IgD-negative memory B cell (primary cell): ENCODE results near the gene TMEM100. TPM values are rescaled to one million over a fixed set of nuclear protein-coding genes. Genes with fewer than 3 reads are reported as not detected.

Experiments used
- H3K27ac Mint-ChIP-seq, 3 donors: one replicate each; pipeline ENCODE4 v1.8.0; 2020 to 2022; ENCODE audit warnings: mild to moderate bottlenecking in 3 of 3, mixed read lengths in 3 of 3, moderate library complexity in 1 of 3
- H3K27me3 Mint-ChIP-seq: one replicate; pipeline ENCODE4 v1.8.0; 2021; ENCODE audit warnings: mixed read lengths
- H3K36me3 Mint-ChIP-seq: one replicate; pipeline ENCODE4 v1.8.0; 2020; ENCODE audit warnings: mild to moderate bottlenecking, mixed read lengths
- H3K4me1 Mint-ChIP-seq, 3 donors: one replicate each; pipeline ENCODE4 v1.8.0; 2020 to 2022; ENCODE audit warnings: mixed read lengths in 3 of 3, mild to moderate bottlenecking in 1 of 3
- H3K4me3 Mint-ChIP-seq, 4 donors: one replicate each; pipeline ENCODE4 v1.8.0; 2020 to 2022; ENCODE audit warnings: mild to moderate bottlenecking in 4 of 4, mixed read lengths in 4 of 4, moderate library complexity in 3 of 4
- H3K9me3 Mint-ChIP-seq, 3 donors: one replicate each; pipeline ENCODE4 v1.8.0; 2020 to 2021; ENCODE audit warnings: mixed read lengths in 3 of 3, mild to moderate bottlenecking in 1 of 3
- polyA plus RNA-seq: library from polyadenylated mRNA; unstranded; fragments of 300-500 nt; fragmentation: Illumina TruSeq; gene quantifications from one replicate; pipeline ENCODE4 v1.2.3, GENCODE V29; 2021

Gene TMEM100
- polyA plus RNA-seq, 1 donor from 2014 or later, result not detected

DNA sequence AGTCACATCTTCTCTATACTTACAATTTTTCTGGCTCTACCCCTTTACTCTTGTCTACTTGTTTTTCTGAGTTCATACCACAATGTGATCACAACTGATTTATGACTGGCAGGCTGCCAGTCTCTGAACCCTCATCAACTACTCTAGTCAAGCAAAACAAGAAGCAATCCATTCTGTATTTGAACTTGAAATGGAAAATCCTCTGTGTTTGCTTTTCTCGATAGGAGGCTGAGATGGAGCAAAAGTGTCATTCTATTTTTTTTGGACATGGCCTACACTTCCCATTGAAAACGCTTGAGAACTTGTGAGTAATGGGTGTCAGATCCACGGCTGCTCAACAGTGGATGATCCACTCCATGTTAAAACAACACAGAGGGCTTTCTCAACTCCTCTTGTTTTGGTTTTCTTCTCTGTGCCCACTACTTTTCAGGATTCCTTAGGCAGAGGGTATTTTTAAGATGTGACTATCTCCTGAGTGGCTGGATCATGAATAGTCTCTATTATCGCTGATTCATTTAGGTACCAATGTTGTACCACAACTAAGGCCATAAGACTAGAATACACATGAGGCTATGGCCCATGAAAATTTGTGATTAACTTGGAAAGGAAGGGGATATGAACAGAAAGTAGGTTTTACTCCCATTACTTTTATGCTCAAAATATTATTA lies 11.7 kb downstream of the TMEM100 start:
- no peak overlapping the region for H3K27ac Mint-ChIP-seq

GRCh38 chr17:55710410-55710809 lies 12.3 kb downstream of the TMEM100 start:
- Mint-ChIP-seq H3K4me1 (peaks cover 0 to 5% (median 2%) of the 10 kb centered on the region in 3 donors), H3K4me3 (no peak overlapping the region), H3K27ac (no peak overlapping the region), H3K36me3 (no peaks in the 10 kb centered on the region), H3K9me3 (peaks cover 0 to 5% (median 0%) of the 10 kb centered on the region in 3 donors), H3K27me3 (peaks cover 8% of the 10 kb centered on the region)

More for the DNA sequence above, 11.7 kb downstream of the TMEM100 start:
- Mint-ChIP-seq H3K36me3 (no peaks in the 10 kb centered on the region), H3K4me1 (peaks cover 0 to 5% (median 0%) of the 10 kb centered on the region in 3 donors), H3K4me3 (no peak overlapping the region), H3K27me3 (peaks cover 7% of the 10 kb centered on the region), H3K9me3 (peaks cover 0 to 5% (median 0%) of the 10 kb centered on the region in 3 donors)

DNA sequence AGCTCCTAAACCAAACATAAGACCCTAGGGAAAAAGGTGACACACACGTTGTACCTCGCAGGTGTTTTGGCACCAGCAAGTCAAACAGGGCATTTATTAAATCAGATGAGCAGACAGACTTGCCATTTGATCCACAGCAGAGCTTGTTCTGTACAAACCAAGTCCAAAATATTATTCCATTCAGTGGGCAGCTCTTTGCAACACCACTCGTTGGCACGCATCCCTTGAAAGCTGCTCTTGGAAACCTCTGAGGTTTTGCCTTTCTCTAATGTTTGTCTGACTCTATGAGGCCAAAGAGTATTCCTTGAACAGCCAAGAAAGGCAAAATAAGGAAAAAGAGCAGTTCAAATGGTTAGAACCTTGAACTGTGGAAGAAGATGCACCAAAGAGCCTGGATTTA lies 12.7 kb downstream of the TMEM100 start:
- Mint-ChIP-seq H3K4me3 (no peak overlapping the region), H3K4me1 (peaks cover 0 to 5% (median 2%) of the 10 kb centered on the region in 3 donors), H3K27ac (no peak overlapping the region), H3K27me3 (peaks cover 8% of the 10 kb centered on the region), H3K36me3 (no peaks in the 10 kb centered on the region), H3K9me3 (peaks cover 0 to 5% (median 0%) of the 10 kb centered on the region in 3 donors)

DNA sequence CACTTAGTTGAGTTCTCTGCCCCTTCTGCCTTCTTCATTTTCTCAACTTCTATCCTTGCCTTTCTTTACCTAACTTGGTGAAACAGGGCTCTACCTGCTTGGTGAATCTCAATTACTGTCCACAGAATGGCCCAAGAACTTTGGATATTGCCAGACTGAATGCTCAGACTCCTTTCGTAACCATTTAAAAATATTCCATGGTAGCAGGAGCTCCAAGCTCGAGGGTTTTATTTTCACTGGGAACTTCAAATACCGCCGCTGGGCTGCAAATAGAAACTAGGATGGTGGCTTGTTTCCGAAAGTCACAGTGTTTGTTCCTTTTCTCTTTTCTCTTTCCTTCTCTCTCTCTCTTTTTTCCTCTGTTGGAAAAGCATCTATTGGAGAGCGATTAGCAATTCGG lies 13.2 kb downstream of the TMEM100 start:
- H3K36me3 Mint-ChIP-seq, result no peaks in the 10 kb centered on the region
- H3K4me3 Mint-ChIP-seq, result peak overlapping the region in 1 of 4 donors; percentile 38
- H3K27ac Mint-ChIP-seq, result no peak overlapping the region
- H3K9me3 Mint-ChIP-seq, result peaks cover 0 to 5% (median 0%) of the 10 kb centered on the region in 3 donors
- H3K4me1 Mint-ChIP-seq, result peaks cover 0 to 5% (median 2%) of the 10 kb centered on the region in 3 donors
- peaks cover 8% of the 10 kb centered on the region for H3K27me3 Mint-ChIP-seq

- Mint-ChIP-seq H3K9me3 (peaks cover 0 to 5% (median 1%) of the 10 kb centered on the region in 3 donors), H3K27ac (no peak overlapping the region), H3K4me3 (no peak overlapping the region), H3K36me3 (no peaks in the 10 kb centered on the region), H3K27me3 (peaks cover 12% of the 10 kb centered on the region), H3K4me1 (peaks cover 0 to 5% (median 2%) of the 10 kb centered on the region in 3 donors)
Measured at GRCh38 chr17:55708175-55708974, 14.3 kb downstream of the TMEM100 start.

GRCh38 chr17:55706808-55707773 lies 15.6 kb downstream of the TMEM100 start:
- H3K9me3 Mint-ChIP-seq, result peaks cover 0 to 7% (median 7%) of the 10 kb centered on the region in 3 donors
- no peak overlapping the region for H3K27ac Mint-ChIP-seq
- H3K27me3 Mint-ChIP-seq, result peaks cover 14% of the 10 kb centered on the region
- no peak overlapping the region for H3K4me3 Mint-ChIP-seq
- H3K4me1 Mint-ChIP-seq, result peaks cover 0 to 5% (median 2%) of the 10 kb centered on the region in 3 donors
- H3K36me3 Mint-ChIP-seq, result no peaks in the 10 kb centered on the region

DNA sequence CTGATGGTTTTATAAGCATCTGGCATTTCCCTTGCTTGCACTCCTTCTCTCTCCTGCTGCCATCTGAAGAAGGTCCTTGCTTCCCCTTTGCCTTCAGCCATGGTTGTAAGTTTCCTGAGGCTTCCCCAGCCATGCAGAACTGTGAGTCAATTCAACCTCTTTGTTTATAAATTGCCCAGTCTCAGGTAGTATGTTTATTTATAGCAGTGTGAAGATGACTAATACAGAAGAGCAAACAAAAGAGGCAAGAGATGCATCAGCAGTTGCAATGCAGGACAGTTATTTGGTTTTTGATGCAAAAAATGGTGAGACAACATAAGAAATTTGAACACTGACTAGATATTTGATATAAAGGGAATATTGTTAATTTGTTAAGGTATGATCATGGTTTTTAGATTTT lies 16.8 kb downstream of the TMEM100 start:
- Mint-ChIP-seq H3K36me3 (no peaks in the 10 kb centered on the region), H3K27me3 (peaks cover 20% of the 10 kb centered on the region), H3K9me3 (peaks cover 0 to 12% (median 10%) of the 10 kb centered on the region in 3 donors), H3K4me3 (no peak overlapping the region), H3K4me1 (peaks cover 0 to 5% (median 2%) of the 10 kb centered on the region in 3 donors), H3K27ac (no peak overlapping the region)

GRCh38 chr17:55704401-55704800 lies 18.3 kb downstream of the TMEM100 start:
- Mint-ChIP-seq H3K4me1 (peaks cover 0 to 5% (median 2%) of the 10 kb centered on the region in 3 donors), H3K27me3 (peaks cover 19% of the 10 kb centered on the region), H3K9me3 (peaks cover 0 to 12% (median 10%) of the 10 kb centered on the region in 3 donors), H3K27ac (no peak overlapping the region), H3K36me3 (no peaks in the 10 kb centered on the region), H3K4me3 (no peak overlapping the region)

GRCh38 chr17:55702150-55702549 lies 20.5 kb downstream of the TMEM100 start:
- H3K4me3 Mint-ChIP-seq, result no peak overlapping the region
- H3K27ac Mint-ChIP-seq, result no peak overlapping the region
- peaks cover 0 to 2% (median 0%) of the 10 kb centered on the region in 3 donors for H3K4me1 Mint-ChIP-seq
- H3K9me3 Mint-ChIP-seq, result peaks cover 0 to 12% (median 10%) of the 10 kb centered on the region in 3 donors
- peaks cover 25% of the 10 kb centered on the region for H3K27me3 Mint-ChIP-seq
- H3K36me3 Mint-ChIP-seq, result no peaks in the 10 kb centered on the region

GRCh38 chr17:55699181-55699860 lies 23.3 kb downstream of the TMEM100 start:
- no peak overlapping the region for H3K4me3 Mint-ChIP-seq
- no peak overlapping the region for H3K27ac Mint-ChIP-seq
- H3K4me1 Mint-ChIP-seq, result no peaks in the 10 kb centered on the region
- H3K9me3 Mint-ChIP-seq, result peaks cover 0 to 12% (median 10%) of the 10 kb centered on the region in 3 donors
- H3K36me3 Mint-ChIP-seq, result no peaks in the 10 kb centered on the region
- peaks cover 24% of the 10 kb centered on the region for H3K27me3 Mint-ChIP-seq

DNA sequence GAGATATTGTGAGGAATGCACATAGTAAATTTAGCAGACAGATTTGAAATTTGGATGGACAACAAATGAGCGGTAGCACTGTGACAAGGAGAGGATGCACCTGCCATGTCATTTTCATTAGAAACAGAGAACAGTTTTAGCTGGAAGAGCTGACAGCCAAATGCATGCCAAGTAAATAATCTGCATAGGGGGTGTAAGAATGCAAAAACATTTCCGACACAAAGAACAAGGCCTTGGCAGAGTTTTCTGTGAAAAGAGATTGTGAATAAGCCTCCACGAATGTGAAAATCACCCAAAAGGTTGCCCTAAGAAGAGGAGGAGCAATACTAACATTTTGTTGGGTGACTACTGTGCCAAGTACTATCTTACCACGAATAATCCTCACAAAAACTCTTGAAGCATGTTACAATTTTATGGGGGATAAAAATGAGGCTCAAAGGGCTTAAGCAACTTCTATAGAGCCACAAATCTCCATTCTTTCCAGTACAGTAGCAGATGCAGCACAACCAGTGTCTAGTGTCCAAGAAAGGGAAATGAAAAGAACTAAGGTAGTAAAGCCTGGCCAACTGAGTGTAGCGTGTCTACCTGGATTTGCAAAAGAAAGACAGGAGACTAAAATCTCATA lies 28.3 kb downstream of the TMEM100 start:
- Mint-ChIP-seq H3K36me3 (no peaks in the 10 kb centered on the region), H3K4me1 (peaks cover 0 to 3% (median 0%) of the 10 kb centered on the region in 3 donors), H3K27ac (no peak overlapping the region), H3K4me3 (no peak overlapping the region), H3K27me3 (peaks cover 10% of the 10 kb centered on the region), H3K9me3 (no peaks in the 10 kb centered on the region)

DNA sequence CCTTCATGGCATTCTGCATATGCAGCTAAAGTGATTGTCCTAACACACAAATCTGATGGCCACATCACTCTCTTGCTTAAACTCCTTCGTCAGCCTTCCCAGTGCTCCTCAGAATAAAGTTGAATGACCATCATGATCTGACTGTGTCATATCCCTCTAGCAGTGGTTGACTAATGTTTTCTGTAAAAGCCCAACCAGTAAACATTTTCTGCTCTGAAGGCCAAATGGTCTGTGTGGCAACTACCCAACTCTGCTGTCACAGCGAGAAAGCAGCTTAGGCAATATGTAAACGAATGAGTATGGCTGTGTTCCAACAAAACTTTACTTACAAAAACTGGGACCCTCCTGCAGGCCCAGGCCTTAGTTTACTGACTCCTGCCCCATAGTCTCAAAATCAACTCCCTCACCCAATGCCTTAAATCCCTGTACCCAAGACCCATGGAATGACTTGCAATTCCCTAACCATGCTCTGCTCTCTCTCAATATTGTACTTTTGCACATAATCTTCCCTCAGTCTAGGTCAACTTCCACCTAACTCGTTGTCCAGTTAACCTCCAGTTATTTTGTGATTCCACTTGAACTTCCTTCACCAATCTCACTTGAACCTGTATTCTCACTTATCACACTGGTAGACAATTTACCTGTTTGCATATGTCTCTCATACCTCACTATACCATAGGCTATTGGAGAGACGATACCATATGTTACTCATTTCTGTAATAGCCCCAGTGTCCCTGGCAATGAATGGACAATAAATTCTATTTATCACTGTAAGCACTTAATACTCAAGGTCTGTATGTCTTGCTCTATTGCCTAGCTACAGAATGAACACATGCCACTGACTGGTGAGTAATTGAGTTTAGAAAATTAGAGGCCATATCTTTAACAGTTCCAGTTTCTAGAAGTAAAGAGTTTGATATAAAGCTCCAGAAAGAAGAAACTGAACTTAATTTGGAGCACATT lies 29.1 kb downstream of the TMEM100 start:
- Mint-ChIP-seq H3K9me3 (no peaks in the 10 kb centered on the region), H3K4me1 (peaks cover 0 to 3% (median 0%) of the 10 kb centered on the region in 3 donors), H3K27ac (no peak overlapping the region), H3K4me3 (no peak overlapping the region), H3K27me3 (peaks cover 6% of the 10 kb centered on the region), H3K36me3 (no peaks in the 10 kb centered on the region)

DNA sequence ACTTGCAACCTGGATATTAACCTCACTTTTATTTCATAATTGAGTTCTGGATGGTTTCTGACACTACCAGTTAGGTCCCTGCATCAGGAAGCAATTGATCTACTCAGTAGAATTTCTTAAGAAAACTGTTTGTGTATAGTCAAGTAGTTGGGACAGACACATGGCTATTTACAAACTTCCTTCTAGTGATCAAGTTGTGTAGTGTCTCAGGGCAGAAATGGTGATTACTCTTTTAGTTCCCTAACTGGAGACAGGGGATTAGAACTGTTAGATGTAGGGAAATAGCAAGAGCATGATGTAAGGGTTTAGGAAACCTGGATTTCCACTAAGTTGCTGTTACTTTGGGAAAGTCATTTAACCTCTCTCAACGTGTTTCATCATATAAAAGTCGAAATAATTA lies 30.4 kb downstream of the TMEM100 start:
- Mint-ChIP-seq H3K36me3 (no peaks in the 10 kb centered on the region), H3K4me3 (no peak overlapping the region), H3K9me3 (no peaks in the 10 kb centered on the region), H3K27ac (no peak overlapping the region), H3K4me1 (peaks cover 0 to 3% (median 0%) of the 10 kb centered on the region in 3 donors), H3K27me3 (peaks cover 5% of the 10 kb centered on the region)
